Chondrocyte (in vitro differentiated cells): Measurements from ENCODE around the gene LRP2BP. TPM values are rescaled to one million over a fixed set of nuclear protein-coding genes. Genes with fewer than 3 reads are reported as not detected.

ENCODE experiments used
- DNase-seq: peaks from one replicate; pipeline ENCODE4 v3.0.0; 2021; ENCODE audit warnings: mixed read lengths, low spot score
- H3K27ac Mint-ChIP-seq: one replicate; pipeline ENCODE4 v1.8.0; 2021; ENCODE audit warnings: mild to moderate bottlenecking, moderate library complexity, mixed read lengths; ENCODE audit not compliant: unreplicated experiment
- H3K27me3 Mint-ChIP-seq: 2 replicates; pipeline ENCODE4 v1.8.0; 2021; ENCODE audit warnings: low read depth, mixed read lengths
- H3K36me3 Mint-ChIP-seq: 2 replicates; pipeline ENCODE4 v1.8.0; 2021; ENCODE audit warnings: low read depth, mixed read lengths
- H3K4me1 Mint-ChIP-seq: 2 replicates; pipeline ENCODE4 v1.8.0; 2021; ENCODE audit warnings: low read depth, mild to moderate bottlenecking, mixed read lengths
- H3K4me3 Mint-ChIP-seq: one replicate; pipeline ENCODE4 v1.8.0; 2021; ENCODE audit warnings: mild to moderate bottlenecking, moderate library complexity, mixed read lengths; ENCODE audit not compliant: unreplicated experiment
- H3K9me3 Mint-ChIP-seq: 2 replicates; pipeline ENCODE4 v1.8.0; 2021; ENCODE audit warnings: low read depth, mixed read lengths
- CTCF ChIP-seq: fragments of 200-600 bp; sonication (generic); IDR thresholded peaks from 2 replicates; pipeline ENCODE4 v1.5.0; 2021; ENCODE audit warnings: antibody characterized with exemption, mild to moderate bottlenecking, moderate library complexity
- total RNA-seq: library from RNA; stranded (reverse); gene quantifications from 3 replicates; pipeline ENCODE4 v1.2.1, GENCODE V29; 2021

LRP2BP gene
- total RNA-seq, 1 donor from 2014 or later = 0.52 TPM

- peak overlapping the region; percentile 96 for H3K27ac Mint-ChIP-seq
- no peak overlapping the region for H3K4me3 Mint-ChIP-seq
- peaks cover 23% of the 10 kb centered on the region for H3K36me3 Mint-ChIP-seq
These were observed 38.5 kb downstream of the LRP2BP start for GRCh38 chr4:185357211-185357610.

GRCh38 chr4:185352741-185353140 is 43.0 kb downstream of the LRP2BP start:
- Mint-ChIP-seq H3K4me1 (peaks cover 40% of the 10 kb centered on the region), H3K27me3 (no peaks in the 10 kb centered on the region), H3K27ac (peak overlapping the region; percentile 28), H3K9me3 (no peaks in the 10 kb centered on the region), H3K36me3 (peaks cover 51% of the 10 kb centered on the region), H3K4me3 (no peak overlapping the region)
- no peak for TF ChIP-seq CTCF
- DNase-seq = no peak

More at GRCh38 chr4:185357211-185357610, 38.5 kb downstream of the LRP2BP start:
- no peak for DNase-seq
- H3K4me1 Mint-ChIP-seq = peaks cover 67% of the 10 kb centered on the region
- H3K9me3 Mint-ChIP-seq = no peaks in the 10 kb centered on the region
- TF ChIP-seq CTCF = no peak
- H3K27me3 Mint-ChIP-seq = no peaks in the 10 kb centered on the region

- Mint-ChIP-seq H3K9me3 (no peaks in the 10 kb centered on the region), H3K36me3 (peaks cover 50% of the 10 kb centered on the region), H3K27me3 (no peaks in the 10 kb centered on the region), H3K4me1 (peaks cover 40% of the 10 kb centered on the region), H3K4me3 (no peak overlapping the region), H3K27ac (no peak overlapping the region)
- DNase-seq = no peak
- TF ChIP-seq CTCF = no peak
These were observed 43.5 kb downstream of the LRP2BP start for GRCh38 chr4:185352202-185352601.

- Mint-ChIP-seq H3K27ac (no peak overlapping the region), H3K36me3 (peaks cover 50% of the 10 kb centered on the region), H3K27me3 (no peaks in the 10 kb centered on the region), H3K4me1 (peaks cover 40% of the 10 kb centered on the region), H3K4me3 (no peak overlapping the region), H3K9me3 (no peaks in the 10 kb centered on the region)
- DNase-seq = no peak
- no peak for TF ChIP-seq CTCF
These were observed 44.0 kb downstream of the LRP2BP start for GRCh38 chr4:185351691-185352090.

- no peaks in the 10 kb centered on the region for H3K27me3 Mint-ChIP-seq
- peak overlapping the region; percentile 38 for H3K4me3 Mint-ChIP-seq
- peak overlapping the region; percentile 95 for H3K27ac Mint-ChIP-seq
- DNase-seq = no peak
- H3K4me1 Mint-ChIP-seq = peaks cover 60% of the 10 kb centered on the region
- no peak for TF ChIP-seq CTCF
- peaks cover 38% of the 10 kb centered on the region for H3K36me3 Mint-ChIP-seq
- H3K9me3 Mint-ChIP-seq = peaks cover 5% of the 10 kb centered on the region
These were observed 48.6 kb downstream of the LRP2BP start for GRCh38 chr4:185346975-185347601.
